Measurements from ENCODE around the gene PPP1R13B.

PPP1R13B gene

GRCh38 chr14:103749860-103750259 lies 97.5 kb downstream of the PPP1R13B start:
- TF ChIP-seq CTCF (IDR thresholded peaks at IDR 0.05; ENCODE audit: control insufficient read depth, extremely low read depth, insufficient read depth): no peak
- no peak for DNase-seq (ENCODE audit: low read depth)
- no peak overlapping the region for H3K4me3 ChIP-seq (ENCODE audit: low read depth, low read length)

- TF ChIP-seq CTCF (IDR thresholded peaks at IDR 0.05; ENCODE audit: control insufficient read depth, extremely low read depth, insufficient read depth): no peak
- no peak for DNase-seq (ENCODE audit: low read depth)
- H3K4me3 ChIP-seq (ENCODE audit: low read depth, low read length): no peak overlapping the region
Observed at GRCh38 chr14:103749452-103749851, 97.9 kb downstream of the PPP1R13B start.

- H3K4me3 ChIP-seq (ENCODE audit: low read depth, low read length): no peak overlapping the region
- no peak for DNase-seq (ENCODE audit: low read depth)
- TF ChIP-seq CTCF (IDR thresholded peaks at IDR 0.05; ENCODE audit: control insufficient read depth, extremely low read depth, insufficient read depth): no peak
Observed at GRCh38 chr14:103748534-103748857, 98.9 kb downstream of the PPP1R13B start.

GRCh38 chr14:103746701-103747100 lies 100.7 kb downstream of the PPP1R13B start:
- no peak for DNase-seq (ENCODE audit: low read depth)
- H3K4me3 ChIP-seq (ENCODE audit: low read depth, low read length): no peak overlapping the region
- TF ChIP-seq CTCF (IDR thresholded peaks at IDR 0.05; ENCODE audit: control insufficient read depth, extremely low read depth, insufficient read depth): no peak

- H3K4me3 ChIP-seq (ENCODE audit: low read depth, low read length): no peak overlapping the region
- DNase-seq (ENCODE audit: low read depth): no peak
- no peak for TF ChIP-seq CTCF (IDR thresholded peaks at IDR 0.05; ENCODE audit: control insufficient read depth, extremely low read depth, insufficient read depth)
Observed at GRCh38 chr14:103745424-103745823, 102.0 kb downstream of the PPP1R13B start.

GRCh38 chr14:103744621-103745395 lies 102.6 kb downstream of the PPP1R13B start:
- DNase-seq (ENCODE audit: low read depth): no peak
- no peak for TF ChIP-seq CTCF (IDR thresholded peaks at IDR 0.05; ENCODE audit: control insufficient read depth, extremely low read depth, insufficient read depth)
- no peak overlapping the region for H3K4me3 ChIP-seq (ENCODE audit: low read depth, low read length)

GRCh38 chr14:103743691-103744090 lies 103.7 kb downstream of the PPP1R13B start:
- no peak for TF ChIP-seq CTCF (IDR thresholded peaks at IDR 0.05; ENCODE audit: control insufficient read depth, extremely low read depth, insufficient read depth)
- no peak overlapping the region for H3K4me3 ChIP-seq (ENCODE audit: low read depth, low read length)
- no peak for DNase-seq (ENCODE audit: low read depth)

Measured in LNCaP clone FGC (cell line).